ENCODE measurements around the gene DNASE1L1.
A peak's percentile ranks its signal among the peaks of the same experiment; 100 is the strongest.

The DNASE1L1 gene

GRCh38 chrX:154380153-154380552 lies 28.9 kb downstream of the DNASE1L1 start:
- no peak for DNase-seq (ENCODE audit: low read depth)
- peak overlapping the region; percentile 62 for H3K4me3 ChIP-seq (ENCODE audit: low read depth, low read length)
- TF ChIP-seq, protein P1, sequence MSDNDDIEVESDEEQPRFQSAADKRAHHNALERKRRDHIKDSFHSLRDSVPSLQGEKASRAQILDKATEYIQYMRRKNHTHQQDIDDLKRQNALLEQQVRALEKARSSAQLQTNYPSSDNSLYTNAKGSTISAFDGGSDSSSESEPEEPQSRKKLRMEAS (IDR thresholded peaks at IDR 0.05; ENCODE audit: low read depth, low read length), result no peak
- TF ChIP-seq MYC (IDR thresholded peaks at IDR 0.05; ENCODE audit: low read depth, low read length) (no peak), POLR2A (IDR thresholded peaks at IDR 0.05; ENCODE audit: extremely low read depth, insufficient read length) (no peak)
- TF ChIP-seq, protein P2, sequence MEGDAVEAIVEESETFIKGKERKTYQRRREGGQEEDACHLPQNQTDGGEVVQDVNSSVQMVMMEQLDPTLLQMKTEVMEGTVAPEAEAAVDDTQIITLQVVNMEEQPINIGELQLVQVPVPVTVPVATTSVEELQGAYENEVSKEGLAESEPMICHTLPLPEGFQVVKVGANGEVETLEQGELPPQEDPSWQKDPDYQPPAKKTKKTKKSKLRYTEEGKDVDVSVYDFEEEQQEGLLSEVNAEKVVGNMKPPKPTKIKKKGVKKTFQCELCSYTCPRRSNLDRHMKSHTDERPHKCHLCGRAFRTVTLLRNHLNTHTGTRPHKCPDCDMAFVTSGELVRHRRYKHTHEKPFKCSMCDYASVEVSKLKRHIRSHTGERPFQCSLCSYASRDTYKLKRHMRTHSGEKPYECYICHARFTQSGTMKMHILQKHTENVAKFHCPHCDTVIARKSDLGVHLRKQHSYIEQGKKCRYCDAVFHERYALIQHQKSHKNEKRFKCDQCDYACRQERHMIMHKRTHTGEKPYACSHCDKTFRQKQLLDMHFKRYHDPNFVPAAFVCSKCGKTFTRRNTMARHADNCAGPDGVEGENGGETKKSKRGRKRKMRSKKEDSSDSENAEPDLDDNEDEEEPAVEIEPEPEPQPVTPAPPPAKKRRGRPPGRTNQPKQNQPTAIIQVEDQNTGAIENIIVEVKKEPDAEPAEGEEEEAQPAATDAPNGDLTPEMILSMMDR (IDR thresholded peaks at IDR 0.05; ENCODE audit: low read depth, low read length), result no peak

GRCh38 chrX:154379569-154379951 lies 29.5 kb downstream of the DNASE1L1 start:
- H3K4me3 ChIP-seq (ENCODE audit: low read depth, low read length), result peak overlapping the region; percentile 62
- TF ChIP-seq MYC (IDR thresholded peaks at IDR 0.05; ENCODE audit: low read depth, low read length) (no peak), POLR2A (IDR thresholded peaks at IDR 0.05; ENCODE audit: extremely low read depth, insufficient read length) (no peak)
- TF ChIP-seq, protein P2 (IDR thresholded peaks at IDR 0.05; ENCODE audit: low read depth, low read length), result no peak
- DNase-seq (ENCODE audit: low read depth), result no peak

DNA sequence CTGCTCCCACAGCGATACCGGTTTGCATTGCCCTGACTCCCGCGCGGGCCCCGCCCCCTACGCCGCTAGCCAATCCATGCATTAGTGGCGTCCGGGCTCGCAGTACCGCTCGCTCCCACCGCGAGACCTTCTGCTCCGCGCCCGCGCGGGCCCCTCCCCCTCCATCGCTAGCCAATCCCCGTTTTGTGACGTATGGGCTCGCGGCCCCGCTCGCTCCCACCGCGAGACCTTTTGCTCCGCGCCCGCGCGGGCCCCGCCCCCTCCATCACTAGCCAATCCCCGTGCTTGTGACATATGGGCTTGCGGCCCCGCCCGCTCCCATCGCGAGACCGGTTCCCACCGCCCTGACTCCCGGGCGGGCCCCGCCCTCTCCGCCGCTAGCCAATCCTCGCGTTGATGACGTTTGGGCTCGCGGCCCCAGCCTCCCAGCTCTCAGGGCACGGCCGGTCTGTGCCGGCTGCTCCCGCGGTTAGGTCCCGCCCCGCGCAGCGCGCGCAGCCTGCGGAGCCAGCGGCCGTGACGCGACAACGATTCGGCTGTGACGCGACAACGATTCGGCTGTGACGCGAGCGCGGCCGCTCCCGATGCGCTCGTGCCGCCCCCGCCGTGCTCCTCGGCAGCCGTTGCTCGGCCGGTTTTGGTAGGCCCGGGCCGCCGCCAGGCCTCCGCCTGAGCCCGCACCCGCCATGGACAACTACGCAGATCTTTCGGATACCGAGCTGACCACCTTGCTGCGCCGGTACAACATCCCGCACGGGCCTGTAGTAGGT lies 30.1 kb downstream of the DNASE1L1 start, which contains the start of gene EMD:
TSS of gene EMD (plus strand) at position 497 of the 770 bp plus-strand sequence. CDS start at position 687, 190 bp downstream.
- peak within 1 kb of the TSS; percentile 62 for H3K4me3 ChIP-seq (ENCODE audit: low read depth, low read length)
- TF ChIP-seq, protein P1 (IDR thresholded peaks at IDR 0.05; ENCODE audit: low read depth, low read length), result no peak; the same call in 1 of the 2 replicates
- TF ChIP-seq POLR2A (IDR thresholded peaks at IDR 0.05; ENCODE audit: extremely low read depth, insufficient read length) (peak; percentile 60), MYC (IDR thresholded peaks at IDR 0.05; ENCODE audit: low read depth, low read length) (peak; percentile 17; the same call in 1 of the 2 replicates)
- TF ChIP-seq, protein P2 (IDR thresholded peaks at IDR 0.05; ENCODE audit: low read depth, low read length), result no peak
- DNase-seq (ENCODE audit: low read depth), result peak; percentile 98

DNA sequence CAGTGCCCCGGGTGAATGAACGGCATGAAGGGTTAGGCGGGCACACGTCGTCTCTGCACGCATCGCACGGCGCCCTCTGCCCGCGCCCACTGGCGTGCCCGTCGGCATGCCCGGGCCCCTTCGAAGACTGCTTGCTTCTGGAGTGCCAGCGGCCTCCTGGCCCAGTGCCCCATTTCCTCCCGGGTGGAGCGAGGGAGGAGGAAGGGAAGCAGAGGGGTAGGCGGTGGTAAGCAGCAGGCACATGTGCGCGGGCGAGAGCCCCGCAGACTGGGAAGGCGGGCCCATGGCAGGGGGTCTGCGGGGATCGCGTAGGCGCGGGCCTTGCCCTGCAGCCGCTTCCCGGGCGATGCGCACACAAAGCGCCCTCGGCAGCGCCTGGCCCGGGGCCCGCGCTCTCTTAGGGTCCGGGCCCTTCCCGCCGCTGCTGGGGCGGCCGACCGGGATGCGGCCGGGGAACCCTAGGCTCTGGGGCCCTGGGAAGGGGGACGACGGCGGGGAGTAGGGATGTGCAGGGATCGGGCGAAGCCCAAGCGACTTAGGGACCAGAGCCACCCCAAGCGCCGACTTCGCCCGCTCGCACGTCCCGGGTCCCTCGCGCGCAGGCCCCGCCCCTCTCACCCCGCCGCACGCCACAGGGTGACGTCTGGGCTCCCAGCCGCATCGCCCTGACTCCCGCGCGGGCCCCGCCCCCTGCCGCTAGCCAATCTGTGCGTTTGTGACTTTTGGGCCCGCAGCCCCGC lies 30.8 kb downstream of the DNASE1L1 start:
- DNase-seq (ENCODE audit: low read depth), result no peak
- TF ChIP-seq, protein P1 (IDR thresholded peaks at IDR 0.05; ENCODE audit: low read depth, low read length), result peak; percentile 51
- TF ChIP-seq MYC (IDR thresholded peaks at IDR 0.05; ENCODE audit: low read depth, low read length) (no peak; the same call in 1 of the 2 replicates), POLR2A (IDR thresholded peaks at IDR 0.05; ENCODE audit: extremely low read depth, insufficient read length) (peak; percentile 71)
- peak overlapping the region; percentile 38 for H3K4me3 ChIP-seq (ENCODE audit: low read depth, low read length)

DNA sequence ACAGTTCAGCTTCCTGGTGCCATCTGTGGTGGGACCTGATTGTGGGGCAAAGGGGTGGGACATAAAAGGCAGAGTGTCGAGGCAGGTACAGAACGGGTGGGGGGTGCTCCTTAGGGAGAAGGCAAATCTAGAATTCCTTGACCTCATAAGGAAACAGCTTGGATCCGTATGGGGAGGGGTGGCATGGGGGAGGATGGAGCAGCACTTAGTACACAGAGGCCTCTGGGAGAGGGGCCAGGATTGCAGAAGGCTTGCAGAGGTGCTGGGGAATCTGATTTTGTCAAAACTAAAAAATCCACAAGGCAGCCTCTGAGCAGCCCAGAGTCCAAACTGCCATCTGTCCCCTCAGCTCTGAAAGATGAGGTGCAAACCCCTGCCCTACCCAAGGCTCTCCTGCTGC lies 32.3 kb downstream of the DNASE1L1 start:
- TF ChIP-seq, protein P2 (IDR thresholded peaks at IDR 0.05; ENCODE audit: low read depth, low read length), result no peak
- TF ChIP-seq MYC (IDR thresholded peaks at IDR 0.05; ENCODE audit: low read depth, low read length) (no peak), POLR2A (IDR thresholded peaks at IDR 0.05; ENCODE audit: extremely low read depth, insufficient read length) (no peak)
- TF ChIP-seq, protein P1 (IDR thresholded peaks at IDR 0.05; ENCODE audit: low read depth, low read length), result no peak
- H3K4me3 ChIP-seq (ENCODE audit: low read depth, low read length), result no peak overlapping the region
- DNase-seq (ENCODE audit: low read depth), result no peak

DNA sequence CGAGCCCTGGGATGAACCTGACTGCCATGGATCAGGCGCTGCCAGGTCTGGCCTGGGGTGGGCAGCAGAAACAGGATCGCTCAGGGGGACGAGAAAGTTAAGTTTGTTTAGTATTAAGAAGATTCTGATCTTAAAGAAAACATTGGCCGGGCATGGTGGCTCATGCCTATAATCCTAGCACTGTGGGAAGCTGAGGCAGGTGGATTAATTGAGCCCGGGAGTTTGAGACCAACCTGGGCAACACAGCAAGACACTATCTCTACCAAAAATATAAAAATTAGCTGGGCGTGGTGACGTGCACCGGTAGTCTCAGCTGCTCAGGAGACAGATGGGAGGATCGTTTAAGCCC lies 33.9 kb downstream of the DNASE1L1 start:
- DNase-seq (ENCODE audit: low read depth), result no peak
- no peak overlapping the region for H3K4me3 ChIP-seq (ENCODE audit: low read depth, low read length)
- TF ChIP-seq, protein P1 (IDR thresholded peaks at IDR 0.05; ENCODE audit: low read depth, low read length), result no peak
- no peak for TF ChIP-seq MYC (IDR thresholded peaks at IDR 0.05; ENCODE audit: low read depth, low read length)
- TF ChIP-seq, protein P2 (IDR thresholded peaks at IDR 0.05; ENCODE audit: low read depth, low read length), result no peak
- no peak for TF ChIP-seq POLR2A (IDR thresholded peaks at IDR 0.05; ENCODE audit: extremely low read depth, insufficient read length)
